Measurements from ENCODE around the gene WDSUB1.

DNA sequence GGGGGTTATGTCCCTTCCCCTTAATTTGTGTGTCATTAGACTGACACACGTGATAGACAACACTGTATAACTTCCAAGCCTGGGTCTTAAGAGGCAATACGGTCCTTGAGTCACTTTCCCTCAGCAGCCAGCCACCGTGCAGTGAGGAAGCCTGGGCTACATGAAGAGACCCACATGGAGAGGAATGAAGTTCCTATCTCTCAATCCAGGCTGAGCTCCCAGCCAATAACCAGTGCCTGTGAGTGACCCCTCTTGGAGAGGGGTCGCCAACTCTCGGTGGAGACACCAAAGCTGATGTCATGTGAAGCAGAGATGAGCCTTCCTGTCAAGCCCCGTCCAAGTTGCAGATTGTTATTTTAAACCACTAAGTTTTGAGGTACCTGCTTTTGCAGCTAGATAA lies 5.7 kb upstream of the WDSUB1 start:
- no peak for TF ChIP-seq POLR2A (IDR thresholded peaks at IDR 0.05)
- TF ChIP-seq, protein P1, sequence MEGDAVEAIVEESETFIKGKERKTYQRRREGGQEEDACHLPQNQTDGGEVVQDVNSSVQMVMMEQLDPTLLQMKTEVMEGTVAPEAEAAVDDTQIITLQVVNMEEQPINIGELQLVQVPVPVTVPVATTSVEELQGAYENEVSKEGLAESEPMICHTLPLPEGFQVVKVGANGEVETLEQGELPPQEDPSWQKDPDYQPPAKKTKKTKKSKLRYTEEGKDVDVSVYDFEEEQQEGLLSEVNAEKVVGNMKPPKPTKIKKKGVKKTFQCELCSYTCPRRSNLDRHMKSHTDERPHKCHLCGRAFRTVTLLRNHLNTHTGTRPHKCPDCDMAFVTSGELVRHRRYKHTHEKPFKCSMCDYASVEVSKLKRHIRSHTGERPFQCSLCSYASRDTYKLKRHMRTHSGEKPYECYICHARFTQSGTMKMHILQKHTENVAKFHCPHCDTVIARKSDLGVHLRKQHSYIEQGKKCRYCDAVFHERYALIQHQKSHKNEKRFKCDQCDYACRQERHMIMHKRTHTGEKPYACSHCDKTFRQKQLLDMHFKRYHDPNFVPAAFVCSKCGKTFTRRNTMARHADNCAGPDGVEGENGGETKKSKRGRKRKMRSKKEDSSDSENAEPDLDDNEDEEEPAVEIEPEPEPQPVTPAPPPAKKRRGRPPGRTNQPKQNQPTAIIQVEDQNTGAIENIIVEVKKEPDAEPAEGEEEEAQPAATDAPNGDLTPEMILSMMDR (IDR thresholded peaks at IDR 0.05 in 8 of 11, conservative IDR thresholded peaks at IDR 0.05 in 3 of 11), result no peak
- no peak for TF ChIP-seq POLR2AphosphoS5 (IDR thresholded peaks at IDR 0.05)
